ENCODE results near the gene OPCML.

OPCML gene

GRCh38 chr11:132520199-132520598, 1012.1 kb downstream of the OPCML start:
- Histone ChIP-seq H3K9ac (ENCODE audit: low read depth, low read length) (no peak overlapping the region), H3K9me3 (ENCODE audit: control insufficient read depth, insufficient read depth, low read length) (no peaks in the 10 kb centered on the region), H3K4me1 (ENCODE audit: insufficient read depth, low read length) (no peaks in the 10 kb centered on the region), H3K36me3 (ENCODE audit: insufficient read depth, low read length) (no peaks in the 10 kb centered on the region)

- Histone ChIP-seq H3K9ac (ENCODE audit: low read depth, low read length) (no peak overlapping the region), H3K9me3 (ENCODE audit: control insufficient read depth, insufficient read depth, low read length) (no peaks in the 10 kb centered on the region), H3K4me1 (ENCODE audit: insufficient read depth, low read length) (no peaks in the 10 kb centered on the region), H3K36me3 (ENCODE audit: insufficient read depth, low read length) (no peaks in the 10 kb centered on the region)
Measured at GRCh38 chr11:132519241-132519815, 1013.0 kb downstream of the OPCML start.

GRCh38 chr11:132504501-132505041, 1027.7 kb downstream of the OPCML start:
- no peaks in the 10 kb centered on the region for H3K36me3 ChIP-seq (ENCODE audit: insufficient read depth, low read length)
- H3K9ac ChIP-seq (ENCODE audit: low read depth, low read length) = no peak overlapping the region
- H3K4me1 ChIP-seq (ENCODE audit: insufficient read depth, low read length) = peaks cover 14% of the 10 kb centered on the region
- H3K9me3 ChIP-seq (ENCODE audit: control insufficient read depth, insufficient read depth, low read length) = peaks cover 2% of the 10 kb centered on the region; the same call in 1 of the 2 replicates

- Histone ChIP-seq H3K9ac (ENCODE audit: low read depth, low read length) (no peak overlapping the region), H3K36me3 (ENCODE audit: insufficient read depth, low read length) (no peaks in the 10 kb centered on the region), H3K9me3 (ENCODE audit: control insufficient read depth, insufficient read depth, low read length) (no peaks in the 10 kb centered on the region), H3K4me1 (ENCODE audit: insufficient read depth, low read length) (peaks cover 14% of the 10 kb centered on the region)
Measured at GRCh38 chr11:132501356-132501755, 1030.9 kb downstream of the OPCML start.

- Histone ChIP-seq H3K36me3 (ENCODE audit: insufficient read depth, low read length) (no peaks in the 10 kb centered on the region), H3K4me1 (ENCODE audit: insufficient read depth, low read length) (peaks cover 8% of the 10 kb centered on the region)
Measured at GRCh38 chr11:132499661-132500060, 1032.6 kb downstream of the OPCML start.

GRCh38 chr11:132496341-132496740, 1036.0 kb downstream of the OPCML start:
- Histone ChIP-seq H3K36me3 (ENCODE audit: insufficient read depth, low read length) (no peaks in the 10 kb centered on the region), H3K4me1 (ENCODE audit: insufficient read depth, low read length) (0 out of 2 replicates have a peak, but pooled peaks cover 3% of the 10 kb centered on the region), H3K9me3 (ENCODE audit: control insufficient read depth, insufficient read depth, low read length) (no peaks in the 10 kb centered on the region), H3K9ac (ENCODE audit: low read depth, low read length) (no peak overlapping the region)

More at GRCh38 chr11:132499661-132500060, 1032.6 kb downstream of the OPCML start:
- H3K9ac ChIP-seq (ENCODE audit: low read depth, low read length) = no peak overlapping the region
- no peaks in the 10 kb centered on the region for H3K9me3 ChIP-seq (ENCODE audit: control insufficient read depth, insufficient read depth, low read length)

GRCh38 chr11:132493801-132494200, 1038.5 kb downstream of the OPCML start:
- H3K9ac ChIP-seq (ENCODE audit: low read depth, low read length) = no peak overlapping the region
- H3K36me3 ChIP-seq (ENCODE audit: insufficient read depth, low read length) = no peaks in the 10 kb centered on the region
- H3K9me3 ChIP-seq (ENCODE audit: control insufficient read depth, insufficient read depth, low read length) = no peaks in the 10 kb centered on the region
- 0 out of 2 replicates have a peak, but pooled peaks cover 3% of the 10 kb centered on the region for H3K4me1 ChIP-seq (ENCODE audit: insufficient read depth, low read length)

- Histone ChIP-seq H3K9me3 (ENCODE audit: control insufficient read depth, insufficient read depth, low read length) (no peaks in the 10 kb centered on the region), H3K36me3 (ENCODE audit: insufficient read depth, low read length) (no peaks in the 10 kb centered on the region), H3K9ac (ENCODE audit: low read depth, low read length) (no peak overlapping the region), H3K4me1 (ENCODE audit: insufficient read depth, low read length) (0 out of 2 replicates have a peak, but pooled peaks cover 3% of the 10 kb centered on the region)
Measured at GRCh38 chr11:132490978-132491377, 1041.3 kb downstream of the OPCML start.

- Histone ChIP-seq H3K9me3 (ENCODE audit: control insufficient read depth, insufficient read depth, low read length) (peaks cover 4% of the 10 kb centered on the region; the same call in 1 of the 2 replicates), H3K4me1 (ENCODE audit: insufficient read depth, low read length) (no peaks in the 10 kb centered on the region)
Measured at GRCh38 chr11:132486060-132486459, 1046.2 kb downstream of the OPCML start.

GRCh38 chr11:132475026-132475425, 1057.3 kb downstream of the OPCML start:
- Histone ChIP-seq H3K36me3 (ENCODE audit: insufficient read depth, low read length) (no peaks in the 10 kb centered on the region), H3K9me3 (ENCODE audit: control insufficient read depth, insufficient read depth, low read length) (peaks cover 5% of the 10 kb centered on the region; the same call in 1 of the 2 replicates), H3K9ac (ENCODE audit: low read depth, low read length) (no peak overlapping the region)

More at GRCh38 chr11:132486060-132486459, 1046.2 kb downstream of the OPCML start:
- H3K36me3 ChIP-seq (ENCODE audit: insufficient read depth, low read length) = no peaks in the 10 kb centered on the region
- no peak overlapping the region for H3K9ac ChIP-seq (ENCODE audit: low read depth, low read length)

GRCh38 chr11:132472411-132473172, 1059.7 kb downstream of the OPCML start:
- H3K9ac ChIP-seq (ENCODE audit: low read depth, low read length) = no peak overlapping the region
- H3K36me3 ChIP-seq (ENCODE audit: insufficient read depth, low read length) = no peaks in the 10 kb centered on the region
- peaks cover 5% of the 10 kb centered on the region; the same call in 1 of the 2 replicates for H3K9me3 ChIP-seq (ENCODE audit: control insufficient read depth, insufficient read depth, low read length)
- H3K4me1 ChIP-seq (ENCODE audit: insufficient read depth, low read length) = no peaks in the 10 kb centered on the region

More at GRCh38 chr11:132475026-132475425, 1057.3 kb downstream of the OPCML start:
- H3K4me1 ChIP-seq (ENCODE audit: insufficient read depth, low read length) = no peaks in the 10 kb centered on the region

- H3K9me3 ChIP-seq (ENCODE audit: control insufficient read depth, insufficient read depth, low read length) = peaks cover 5% of the 10 kb centered on the region; the same call in 1 of the 2 replicates
- H3K36me3 ChIP-seq (ENCODE audit: insufficient read depth, low read length) = no peaks in the 10 kb centered on the region
- no peaks in the 10 kb centered on the region for H3K4me1 ChIP-seq (ENCODE audit: insufficient read depth, low read length)
- no peak overlapping the region for H3K9ac ChIP-seq (ENCODE audit: low read depth, low read length)
Measured at GRCh38 chr11:132471466-132471865, 1060.8 kb downstream of the OPCML start.

- H3K4me1 ChIP-seq (ENCODE audit: insufficient read depth, low read length) = no peaks in the 10 kb centered on the region
- no peaks in the 10 kb centered on the region for H3K9me3 ChIP-seq (ENCODE audit: control insufficient read depth, insufficient read depth, low read length)
- no peak overlapping the region for H3K9ac ChIP-seq (ENCODE audit: low read depth, low read length)
- no peaks in the 10 kb centered on the region for H3K36me3 ChIP-seq (ENCODE audit: insufficient read depth, low read length)
Measured at GRCh38 chr11:132466983-132467382, 1065.3 kb downstream of the OPCML start.

GRCh38 chr11:132464939-132465338, 1067.4 kb downstream of the OPCML start:
- Histone ChIP-seq H3K36me3 (ENCODE audit: insufficient read depth, low read length) (no peaks in the 10 kb centered on the region), H3K9ac (ENCODE audit: low read depth, low read length) (no peak overlapping the region), H3K9me3 (ENCODE audit: control insufficient read depth, insufficient read depth, low read length) (no peaks in the 10 kb centered on the region), H3K4me1 (ENCODE audit: insufficient read depth, low read length) (no peaks in the 10 kb centered on the region)

GRCh38 chr11:132464003-132464342, 1068.3 kb downstream of the OPCML start:
- Histone ChIP-seq H3K9ac (ENCODE audit: low read depth, low read length) (no peak overlapping the region), H3K36me3 (ENCODE audit: insufficient read depth, low read length) (no peaks in the 10 kb centered on the region), H3K9me3 (ENCODE audit: control insufficient read depth, insufficient read depth, low read length) (no peaks in the 10 kb centered on the region), H3K4me1 (ENCODE audit: insufficient read depth, low read length) (no peaks in the 10 kb centered on the region)
